NCI-H2107 treated with DMSO at 0.1 percent for 48 hours (cell line): Measurements from ENCODE around the gene NUBP2.
"Not testable (repeated sequence)": the region's sequence is repeated elsewhere in the genome, so short reads cannot be mapped to it uniquely, and the experiment has no call there.

Experiments
- DNase-seq: peaks from one replicate; lab custom pipeline; 2025; ENCODE audit not compliant: unreplicated experiment; lab: John Stamatoyannopoulos, UW

NUBP2 gene

GRCh38 chr16:1794908-1795666 is 12.3 kb downstream of the NUBP2 start:
- no peak for DNase-seq

DNA sequence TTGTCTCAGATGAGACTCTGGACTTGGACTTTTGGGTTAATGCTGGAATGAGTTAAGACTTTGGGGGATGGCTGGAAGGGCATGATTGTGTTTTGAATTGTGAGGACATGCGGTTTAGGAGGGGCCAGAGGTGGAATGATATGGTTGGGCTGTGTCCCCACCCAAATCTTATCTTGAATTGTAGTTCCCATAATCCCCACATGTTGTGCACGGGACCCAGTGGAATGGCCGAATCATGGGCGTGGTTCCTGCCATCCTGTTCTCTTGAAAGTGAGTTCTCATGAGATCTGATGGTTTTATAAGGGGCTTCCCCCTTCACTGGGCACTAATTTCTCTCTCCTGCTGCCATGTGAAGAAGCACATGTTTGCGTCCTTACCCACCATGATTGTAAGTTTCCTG is 16.5 kb downstream of the NUBP2 start:
- DNase-seq: not testable (repeated sequence)

- DNase-seq: no peak
Measured at GRCh38 chr16:1800701-1801100, 17.9 kb downstream of the NUBP2 start.

DNA sequence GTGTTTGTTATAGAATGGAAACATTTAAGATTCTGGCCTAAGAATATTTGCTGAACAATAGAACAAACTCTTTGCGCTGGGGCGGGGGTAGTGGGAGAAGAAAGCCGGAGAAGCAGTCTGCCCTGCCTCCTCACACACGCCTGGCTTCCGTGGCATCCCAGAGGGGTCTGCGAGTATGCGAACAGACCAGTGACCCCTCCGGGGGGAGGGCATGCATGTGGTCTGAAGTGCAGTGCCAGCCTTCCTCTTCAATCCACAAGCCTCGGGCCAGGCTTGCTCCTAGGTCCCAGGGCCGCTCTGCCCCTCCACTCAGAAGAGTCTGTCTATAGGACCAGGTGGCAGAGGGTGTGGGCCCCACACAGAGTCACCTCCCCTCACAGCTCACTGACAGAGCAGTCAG is 24.9 kb downstream of the NUBP2 start:
- DNase-seq: no peak

GRCh38 chr16:1808691-1809090 is 25.9 kb downstream of the NUBP2 start:
- DNase-seq: no peak

- DNase-seq: no peak
Measured at GRCh38 chr16:1809281-1809801, 26.6 kb downstream of the NUBP2 start.

DNA sequence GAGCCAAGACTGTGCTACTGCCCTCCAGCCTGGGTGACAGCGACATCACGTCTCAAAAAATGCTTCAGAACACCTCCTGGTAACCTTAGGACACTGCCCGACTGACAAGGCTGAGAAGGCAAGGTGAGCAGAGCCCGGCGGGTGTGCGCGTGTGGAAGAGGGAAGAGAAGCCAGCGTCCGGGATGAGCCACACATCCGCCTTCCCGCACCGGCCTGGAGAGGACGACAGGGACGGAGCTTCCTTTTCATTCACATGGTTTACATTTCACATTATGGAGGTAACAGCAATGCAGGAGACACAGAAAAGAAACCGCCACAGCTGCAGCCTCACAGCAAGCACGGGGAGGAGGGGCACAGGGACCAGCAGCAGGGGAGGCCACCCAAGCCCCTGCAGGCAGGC is 27.3 kb downstream of the NUBP2 start:
- no peak for DNase-seq

DNA sequence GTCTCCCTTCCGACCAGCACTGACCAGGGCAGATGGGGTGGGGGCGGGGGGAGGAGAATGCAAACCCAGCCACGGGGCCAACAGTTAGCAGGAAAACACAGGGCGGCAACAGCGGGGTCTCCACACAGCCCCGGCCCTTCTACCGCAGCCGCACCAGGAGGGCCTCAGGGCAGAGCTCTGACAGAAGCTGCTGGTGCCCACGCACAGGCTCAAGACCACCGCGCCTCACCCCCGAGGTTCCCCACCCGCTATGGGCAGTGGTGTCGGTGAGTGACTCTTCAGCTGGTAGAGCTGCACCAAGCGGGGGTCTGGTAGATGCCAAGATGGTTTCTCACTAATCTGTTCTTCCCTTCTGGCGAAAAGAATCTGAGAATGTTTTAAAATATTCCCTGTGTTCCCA is 27.8 kb downstream of the NUBP2 start:
- no peak for DNase-seq

DNA sequence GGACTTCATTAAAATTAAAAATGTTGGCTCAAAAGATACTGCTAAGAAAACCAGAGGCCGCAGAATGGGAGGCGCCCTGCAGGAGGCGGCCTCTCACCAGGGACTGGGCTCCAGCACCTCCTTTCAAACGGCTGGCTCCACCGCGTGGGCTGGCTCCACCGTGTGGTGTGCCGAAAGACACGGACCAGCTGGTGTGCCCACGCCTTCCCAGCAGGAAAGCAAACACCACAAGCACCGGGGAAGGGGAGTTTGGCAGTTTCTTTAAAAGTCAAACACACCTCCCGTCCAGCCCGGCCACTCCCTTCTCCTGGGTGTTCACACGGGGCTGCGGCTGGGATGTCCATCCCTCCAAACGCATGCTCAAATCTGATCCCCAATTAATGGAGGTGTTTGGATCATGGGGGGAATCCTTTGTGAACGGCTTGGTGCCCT is 30.0 kb downstream of the NUBP2 start:
- DNase-seq: peak; percentile 43

GRCh38 chr16:1815461-1815860 is 32.7 kb downstream of the NUBP2 start:
- DNase-seq: no peak

DNA sequence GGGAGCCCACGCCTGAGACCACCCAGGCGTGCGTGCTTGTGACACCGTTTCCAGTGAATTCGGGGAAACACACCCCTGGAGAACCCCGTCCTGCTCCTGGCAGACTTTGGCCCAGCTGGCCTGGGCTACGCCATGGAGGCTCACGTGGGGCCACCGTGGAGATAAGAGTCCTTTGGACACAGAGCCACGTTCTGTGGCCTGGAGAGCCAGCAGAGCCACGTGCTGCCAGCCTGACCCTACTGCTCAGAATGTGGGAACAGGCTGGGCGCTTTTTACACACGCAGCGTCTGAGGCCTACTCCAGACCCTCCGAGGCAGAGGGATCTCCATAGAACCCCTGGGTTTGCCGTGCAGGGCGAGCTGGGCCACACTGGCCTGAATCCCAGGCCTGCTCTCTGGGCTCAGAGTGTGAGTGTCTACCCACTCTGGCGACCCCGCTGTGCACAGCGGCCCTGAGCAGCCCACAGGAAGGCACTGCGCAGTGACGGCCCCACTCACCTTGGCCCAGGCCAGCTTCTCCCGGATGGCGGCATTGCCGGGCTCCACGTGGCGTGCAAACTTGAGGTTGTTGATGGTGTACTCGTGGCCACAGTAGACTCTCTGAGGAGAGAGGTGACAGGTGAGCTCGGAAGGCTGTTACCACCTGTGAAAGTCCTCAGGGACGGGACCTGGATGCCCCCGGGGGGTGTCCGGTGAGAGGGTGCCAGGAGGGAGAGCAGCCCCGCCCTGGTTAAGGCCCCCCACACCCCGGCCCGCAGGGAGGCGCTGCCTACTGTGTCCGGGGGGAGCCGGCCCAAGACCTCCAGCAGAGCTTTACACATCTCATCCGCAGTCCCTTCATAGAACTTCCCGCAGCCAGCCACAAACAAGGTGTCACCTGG is 33.9 kb downstream of the NUBP2 start:
- no peak for DNase-seq

DNA sequence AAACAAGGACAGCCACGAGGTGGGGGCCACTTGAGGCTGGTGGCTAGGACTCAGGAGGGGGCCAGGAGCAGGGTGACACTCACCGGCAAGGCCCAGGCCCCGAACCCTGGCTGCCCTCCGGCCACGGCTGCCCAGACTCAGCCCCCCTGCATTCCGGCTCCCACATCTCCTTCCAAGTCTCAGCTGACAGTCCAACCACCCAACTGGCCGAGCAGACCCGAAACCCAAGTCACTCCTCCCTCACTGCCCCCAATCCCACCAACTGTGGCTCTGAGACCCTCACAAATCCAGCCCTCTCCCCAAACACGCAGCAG is 34.5 kb downstream of the NUBP2 start:
- no peak for DNase-seq

GRCh38 chr16:1817716-1818115 is 35.0 kb downstream of the NUBP2 start:
- no peak for DNase-seq

GRCh38 chr16:1818204-1818872 is 35.6 kb downstream of the NUBP2 start:
- DNase-seq: no peak

- DNase-seq: no peak
Measured at GRCh38 chr16:1818873-1819525, 36.2 kb downstream of the NUBP2 start.

GRCh38 chr16:1819611-1820010 is 36.9 kb downstream of the NUBP2 start:
- no peak for DNase-seq

GRCh38 chr16:1820096-1820945 is 37.6 kb downstream of the NUBP2 start:
- DNase-seq: no peak

DNA sequence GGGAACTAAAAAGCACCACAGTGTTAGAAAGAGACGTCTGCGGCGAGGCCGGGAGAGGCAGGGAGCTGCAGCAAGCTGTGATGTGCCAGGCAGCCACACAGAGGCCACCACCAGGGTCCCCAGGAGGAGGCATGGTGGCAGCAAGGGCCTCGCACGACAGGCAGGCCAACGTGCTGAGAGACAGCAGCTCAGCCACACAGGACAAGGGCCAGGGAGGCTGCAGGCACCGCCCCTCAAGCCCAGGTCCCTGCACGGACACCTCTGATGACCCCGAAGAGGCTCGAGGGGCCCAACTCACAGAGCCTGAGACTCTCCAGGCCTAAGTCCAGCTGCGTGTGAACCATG is 38.2 kb downstream of the NUBP2 start:
- DNase-seq: no peak

DNA sequence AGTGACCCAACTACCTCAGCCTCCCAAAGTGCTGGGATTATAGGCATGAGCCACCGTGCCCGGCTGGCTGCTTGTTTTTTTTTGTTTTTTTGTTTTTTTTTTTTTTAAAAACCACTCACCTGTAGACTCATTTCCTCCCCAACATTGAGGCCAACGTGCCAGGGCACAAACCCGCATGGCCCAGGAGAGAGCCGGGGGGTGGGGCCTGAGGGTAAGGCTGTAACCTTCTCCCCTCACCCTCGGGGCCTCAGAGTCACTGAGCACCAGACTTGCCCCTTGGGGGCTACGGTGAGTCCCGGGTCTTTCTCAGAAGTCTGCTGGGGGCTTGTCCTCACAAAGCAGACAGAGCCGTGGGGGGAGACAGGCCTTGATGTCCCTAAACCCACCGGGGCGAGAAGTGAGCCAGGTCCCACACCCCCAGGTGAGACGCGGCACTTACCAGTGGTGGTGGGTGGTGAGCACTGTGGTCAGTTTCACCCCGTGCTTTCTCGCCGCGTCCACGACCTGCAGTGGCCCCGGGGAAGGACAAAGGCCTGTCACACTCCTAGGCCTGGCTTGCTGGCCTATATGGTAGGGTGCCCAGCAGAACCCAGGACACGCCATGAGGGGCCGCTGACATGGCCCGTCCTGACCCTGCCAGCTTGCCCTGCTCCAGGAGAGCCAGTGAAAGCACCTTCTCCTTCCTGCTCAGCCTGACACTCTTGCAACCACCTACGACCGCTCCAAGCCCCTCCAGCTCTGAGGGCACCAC is 39.3 kb downstream of the NUBP2 start:
- no peak for DNase-seq

GRCh38 chr16:1822801-1823200 is 40.0 kb downstream of the NUBP2 start:
- DNase-seq: no peak
